ENCODE data around the gene SCN9A.

- no peak for TF ChIP-seq CTCF (conservative IDR thresholded peaks at IDR 0.05; ENCODE audit: low read depth, low read length)
- no peak for TF ChIP-seq BHLHE40 (IDR thresholded peaks at IDR 0.05; ENCODE audit: low read depth, low read length)
- no peak for TF ChIP-seq MXI1 (IDR thresholded peaks at IDR 0.05; ENCODE audit: borderline replicate concordance, low read depth, low read length)
- no peak for TF ChIP-seq POLR2A (IDR thresholded peaks at IDR 0.05; ENCODE audit: low read depth, low read length)
- no peak for TF ChIP-seq MAZ (IDR thresholded peaks at IDR 0.05; ENCODE audit: borderline replicate concordance, low read depth, low read length)
- no peak for TF ChIP-seq USF2 (IDR thresholded peaks at IDR 0.05; ENCODE audit: low read depth, low read length)
- no peak for TF ChIP-seq FOS (IDR thresholded peaks at IDR 0.05; ENCODE audit: low read depth, low read length)
Measured at GRCh38 chr2:166233244-166233643, 142.5 kb downstream of the SCN9A start.
